Activated CD8-positive, alpha-beta T cell treated with anti-CD3 and anti-CD28 coated beads for 36 hours (primary cell): ENCODE measurements around the gene GOLGA6L26. TPM values are rescaled to one million over a fixed set of nuclear protein-coding genes. Genes with fewer than 3 reads are reported as not detected.
"Not testable (repeated sequence)": the region's sequence is repeated elsewhere in the genome, so short reads cannot be mapped to it uniquely, and the experiment has no call there.

Source experiments
- ATAC-seq: fragments of 200-7000 bp; cut with Tn5 transposase; one replicate; pipeline ENCODE4 v1.10.0; 2021; ENCODE audit warnings: mild to moderate bottlenecking, moderate library complexity
- CTCF ChIA-PET: fragments of 350-600 bp; sonication (Branson Sonifier 250); formaldehyde crosslinking; loops from one replicate; lab custom pipeline; 2021; ENCODE audit warnings: antibody characterized with exemption; lab: Charles Lee
- POLR2A ChIA-PET: fragments of 350-600 bp; sonication (Branson Sonifier 250); formaldehyde crosslinking; loops from one replicate; lab custom pipeline; 2021; ENCODE audit warnings: antibody characterized with exemption; lab: Charles Lee
- DNase-seq: peaks from one replicate; pipeline ENCODE4 v3.0.0-alpha.2; 2020
- H3K27ac Mint-ChIP-seq: one replicate; pipeline ENCODE4 v1.8.0; 2021; ENCODE audit warnings: mild to moderate bottlenecking, mixed read lengths
- H3K27me3 Mint-ChIP-seq: one replicate; pipeline ENCODE4 v1.8.0; 2021; ENCODE audit warnings: mixed read lengths
- H3K36me3 Mint-ChIP-seq: one replicate; pipeline ENCODE4 v1.8.0; 2021; ENCODE audit warnings: low read depth, mixed read lengths
- H3K4me1 Mint-ChIP-seq: one replicate; pipeline ENCODE4 v1.8.0; 2021; ENCODE audit warnings: low read depth, mixed read lengths
- H3K4me3 Mint-ChIP-seq: one replicate; pipeline ENCODE4 v1.8.0; 2021; ENCODE audit warnings: mild to moderate bottlenecking, moderate library complexity, mixed read lengths
- H3K9me3 Mint-ChIP-seq: one replicate; pipeline ENCODE4 v1.8.0; 2021; ENCODE audit warnings: mixed read lengths
- intact Hi-C: fragments of 100-400 bp; cut with micrococcal nuclease; formaldehyde crosslinking; loops from one replicate; pipeline ENCODE4 v1.10.0; 2022
- total RNA-seq, 2 experiments: library from RNA; stranded (reverse); gene quantifications; one replicate each; pipeline ENCODE4 v1.2.3, GENCODE V29; 2021
- TF ChIP-seq, protein P1 (sequence below): fragments of 200-600 bp; IDR thresholded peaks from one replicate; pipeline ENCODE4 v1.8.0; 2022; ENCODE audit warnings: antibody characterized with exemption, mild to moderate bottlenecking

Gene GOLGA6L26
- total RNA-seq, 2 experiments from 2014 or later, result not detected

DNA sequence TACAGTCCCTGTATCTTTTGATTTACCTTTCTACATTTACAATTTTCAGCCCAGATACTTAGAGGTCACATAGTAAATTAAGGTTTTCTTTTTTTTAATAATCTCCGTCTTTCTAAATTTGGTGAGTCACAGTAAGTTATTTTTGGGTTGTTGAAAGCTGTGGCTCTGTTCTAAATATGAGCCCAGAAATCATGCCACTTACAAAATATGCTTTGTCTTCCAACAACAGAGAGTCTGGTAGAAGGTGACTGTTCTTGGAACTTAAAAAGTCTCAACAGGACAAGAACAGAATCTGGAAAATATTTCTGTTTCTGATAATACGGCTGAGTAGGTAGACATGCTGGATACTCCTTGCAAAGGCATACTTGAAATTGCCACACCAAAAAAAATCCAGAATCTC lies 36.6 kb upstream of the GOLGA6L26 start:
- POLR2A ChIA-PET, result no interaction called here
- H3K4me1 Mint-ChIP-seq, result no peaks in the 10 kb centered on the region
- intact Hi-C loops, result no loop called here
- CTCF ChIA-PET, result no interaction called here
- ATAC-seq (no peak), DNase-seq (no peak)
- H3K36me3 Mint-ChIP-seq, result no peaks in the 10 kb centered on the region
- no peaks in the 10 kb centered on the region for H3K27me3 Mint-ChIP-seq
- TF ChIP-seq, protein P1, sequence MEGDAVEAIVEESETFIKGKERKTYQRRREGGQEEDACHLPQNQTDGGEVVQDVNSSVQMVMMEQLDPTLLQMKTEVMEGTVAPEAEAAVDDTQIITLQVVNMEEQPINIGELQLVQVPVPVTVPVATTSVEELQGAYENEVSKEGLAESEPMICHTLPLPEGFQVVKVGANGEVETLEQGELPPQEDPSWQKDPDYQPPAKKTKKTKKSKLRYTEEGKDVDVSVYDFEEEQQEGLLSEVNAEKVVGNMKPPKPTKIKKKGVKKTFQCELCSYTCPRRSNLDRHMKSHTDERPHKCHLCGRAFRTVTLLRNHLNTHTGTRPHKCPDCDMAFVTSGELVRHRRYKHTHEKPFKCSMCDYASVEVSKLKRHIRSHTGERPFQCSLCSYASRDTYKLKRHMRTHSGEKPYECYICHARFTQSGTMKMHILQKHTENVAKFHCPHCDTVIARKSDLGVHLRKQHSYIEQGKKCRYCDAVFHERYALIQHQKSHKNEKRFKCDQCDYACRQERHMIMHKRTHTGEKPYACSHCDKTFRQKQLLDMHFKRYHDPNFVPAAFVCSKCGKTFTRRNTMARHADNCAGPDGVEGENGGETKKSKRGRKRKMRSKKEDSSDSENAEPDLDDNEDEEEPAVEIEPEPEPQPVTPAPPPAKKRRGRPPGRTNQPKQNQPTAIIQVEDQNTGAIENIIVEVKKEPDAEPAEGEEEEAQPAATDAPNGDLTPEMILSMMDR, result no peak
- no peak overlapping the region for H3K4me3 Mint-ChIP-seq
- no peak overlapping the region for H3K27ac Mint-ChIP-seq
- H3K9me3 Mint-ChIP-seq, result no peaks in the 10 kb centered on the region

GRCh38 chr15:23364261-23364660 lies 30.3 kb upstream of the GOLGA6L26 start:
- H3K36me3 Mint-ChIP-seq, H3K27me3 Mint-ChIP-seq, POLR2A ChIA-PET, H3K4me1 Mint-ChIP-seq, CTCF ChIA-PET, H3K27ac Mint-ChIP-seq, ATAC-seq, intact Hi-C loops, H3K9me3 Mint-ChIP-seq, DNase-seq, H3K4me3 Mint-ChIP-seq: not testable (repeated sequence)

- H3K27me3 Mint-ChIP-seq, H3K4me1 Mint-ChIP-seq, H3K36me3 Mint-ChIP-seq, H3K4me3 Mint-ChIP-seq, DNase-seq, ATAC-seq, CTCF ChIA-PET, POLR2A ChIA-PET, intact Hi-C loops, H3K9me3 Mint-ChIP-seq, H3K27ac Mint-ChIP-seq: not testable (repeated sequence)
Observed at GRCh38 chr15:23362622-23363021, 28.6 kb upstream of the GOLGA6L26 start.

- H3K4me1 Mint-ChIP-seq, H3K9me3 Mint-ChIP-seq, CTCF ChIA-PET, ATAC-seq, H3K27ac Mint-ChIP-seq, H3K4me3 Mint-ChIP-seq, H3K27me3 Mint-ChIP-seq, DNase-seq, intact Hi-C loops, H3K36me3 Mint-ChIP-seq, POLR2A ChIA-PET: not testable (repeated sequence)
Observed at GRCh38 chr15:23354448-23354847, 20.5 kb upstream of the GOLGA6L26 start, which contains the start of gene GOLGA8S. GOLGA8S (plus strand) TSS chr15:23354748; CDS start chr15:23354810, 62 bp downstream.

- H3K36me3 Mint-ChIP-seq, result peaks cover 29% of the 10 kb centered on the region
- POLR2A ChIA-PET, result not testable (repeated sequence)
Observed at GRCh38 chr15:23311233-23311632, 22.8 kb downstream of the GOLGA6L26 start.

GRCh38 chr15:23305921-23306320 lies 28.1 kb downstream of the GOLGA6L26 start:
- intact Hi-C loops, ATAC-seq, H3K27me3 Mint-ChIP-seq, CTCF ChIA-PET, DNase-seq, H3K9me3 Mint-ChIP-seq, H3K27ac Mint-ChIP-seq, POLR2A ChIA-PET: not testable (repeated sequence)
- Mint-ChIP-seq H3K36me3 (peaks cover 28% of the 10 kb centered on the region), H3K4me3 (peak overlapping the region; percentile 18), H3K4me1 (peaks cover 23% of the 10 kb centered on the region)

More at GRCh38 chr15:23311233-23311632, 22.8 kb downstream of the GOLGA6L26 start:
- ATAC-seq, H3K27ac Mint-ChIP-seq, H3K4me3 Mint-ChIP-seq, DNase-seq, H3K9me3 Mint-ChIP-seq, H3K27me3 Mint-ChIP-seq, intact Hi-C loops, H3K4me1 Mint-ChIP-seq, CTCF ChIA-PET: not testable (repeated sequence)

DNA sequence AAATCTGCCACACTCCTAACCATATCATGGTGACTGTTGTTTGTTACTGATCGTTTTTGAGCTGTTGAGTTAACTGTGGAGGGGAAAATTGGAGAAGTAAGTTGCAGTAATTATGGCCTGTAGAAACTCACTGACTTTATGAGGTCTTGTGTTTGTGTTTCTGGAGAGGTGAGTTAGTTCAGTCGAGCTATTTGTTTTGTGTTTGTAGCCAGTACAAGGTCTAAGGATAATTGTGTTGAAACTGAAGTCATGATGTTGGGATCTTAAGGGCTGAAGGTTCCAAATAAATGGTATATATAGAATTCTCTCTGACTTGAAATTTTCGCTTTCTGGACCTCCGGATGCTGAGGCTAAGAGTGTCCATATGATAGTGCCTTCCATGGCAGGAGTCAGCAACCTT lies 29.2 kb downstream of the GOLGA6L26 start:
- intact Hi-C loops, POLR2A ChIA-PET, H3K9me3 Mint-ChIP-seq, CTCF ChIA-PET, H3K27me3 Mint-ChIP-seq, DNase-seq, H3K27ac Mint-ChIP-seq, ATAC-seq: not testable (repeated sequence)
- Mint-ChIP-seq H3K4me3 (peak overlapping the region; percentile 83), H3K4me1 (peaks cover 23% of the 10 kb centered on the region), H3K36me3 (peaks cover 24% of the 10 kb centered on the region)

GRCh38 chr15:23304267-23304666 lies 29.7 kb downstream of the GOLGA6L26 start:
- ATAC-seq, intact Hi-C loops, H3K27me3 Mint-ChIP-seq, H3K9me3 Mint-ChIP-seq, CTCF ChIA-PET, POLR2A ChIA-PET: not testable (repeated sequence)
- Mint-ChIP-seq H3K27ac (peak overlapping the region; percentile 75), H3K4me1 (peaks cover 23% of the 10 kb centered on the region), H3K36me3 (peaks cover 20% of the 10 kb centered on the region), H3K4me3 (peak overlapping the region; percentile 83)
- DNase-seq, result peak; percentile 39

GRCh38 chr15:23303654-23304053 lies 30.3 kb downstream of the GOLGA6L26 start:
- Mint-ChIP-seq H3K27ac (peak overlapping the region; percentile 75), H3K4me3 (peak overlapping the region; percentile 83), H3K36me3 (peaks cover 16% of the 10 kb centered on the region), H3K4me1 (peaks cover 23% of the 10 kb centered on the region)
- POLR2A ChIA-PET, H3K27me3 Mint-ChIP-seq, ATAC-seq, H3K9me3 Mint-ChIP-seq, CTCF ChIA-PET, intact Hi-C loops: not testable (repeated sequence)
- peak; percentile 43 for DNase-seq

GRCh38 chr15:23303246-23303645 lies 30.8 kb downstream of the GOLGA6L26 start:
- H3K9me3 Mint-ChIP-seq, H3K27me3 Mint-ChIP-seq, DNase-seq, H3K4me3 Mint-ChIP-seq, H3K27ac Mint-ChIP-seq, CTCF ChIA-PET, POLR2A ChIA-PET, intact Hi-C loops: not testable (repeated sequence)
- peak; percentile 72 for ATAC-seq
- Mint-ChIP-seq H3K4me1 (peaks cover 23% of the 10 kb centered on the region), H3K36me3 (peaks cover 12% of the 10 kb centered on the region)
